ENCODE results near the gene CTPS2.
"Not testable (repeated sequence)": the region's sequence is repeated elsewhere in the genome, so short reads cannot be mapped to it uniquely, and the experiment has no call there.

CTPS2 gene

GRCh38 chrX:16653424-16653823, 59.0 kb downstream of the CTPS2 start:
- no peak for DNase-seq

- DNase-seq = no peak
Measured at GRCh38 chrX:16651391-16652024, 61.0 kb downstream of the CTPS2 start.

- DNase-seq = no peak
Measured at GRCh38 chrX:16649858-16650257, 62.6 kb downstream of the CTPS2 start, which contains the start of gene S100G. Gene S100G (plus strand): TSS chrX:16650158. CDS start chrX:16651007, 849 bp downstream.

- DNase-seq = no peak
Measured at GRCh38 chrX:16646366-16647138, 65.9 kb downstream of the CTPS2 start.

- peak; percentile 86 for DNase-seq
Measured at GRCh38 chrX:16643176-16643575, 69.3 kb downstream of the CTPS2 start.

- DNase-seq = no peak
Measured at GRCh38 chrX:16640823-16641222, 71.6 kb downstream of the CTPS2 start.

GRCh38 chrX:16639966-16640365, 72.5 kb downstream of the CTPS2 start:
- no peak for DNase-seq

- DNase-seq = no peak
Measured at GRCh38 chrX:16638533-16638932, 73.9 kb downstream of the CTPS2 start.

GRCh38 chrX:16635596-16635995, 76.9 kb downstream of the CTPS2 start:
- no peak for DNase-seq

GRCh38 chrX:16635040-16635439, 77.4 kb downstream of the CTPS2 start:
- no peak for DNase-seq

- DNase-seq = no peak
Measured at GRCh38 chrX:16633754-16634153, 78.7 kb downstream of the CTPS2 start.

GRCh38 chrX:16629909-16630308, 82.6 kb downstream of the CTPS2 start:
- DNase-seq = no peak

GRCh38 chrX:16628946-16629595, 83.4 kb downstream of the CTPS2 start:
- no peak for DNase-seq

GRCh38 chrX:16628511-16628910, 84.0 kb downstream of the CTPS2 start:
- DNase-seq = not testable (repeated sequence)

- DNase-seq = no peak
Measured at GRCh38 chrX:16619024-16619423, 93.4 kb downstream of the CTPS2 start.

- DNase-seq = no peak
Measured at GRCh38 chrX:16618422-16618821, 94.0 kb downstream of the CTPS2 start.

GRCh38 chrX:16617382-16617781, 95.1 kb downstream of the CTPS2 start:
- DNase-seq = no peak

GRCh38 chrX:16612257-16612897, 100.1 kb downstream of the CTPS2 start:
- no peak for DNase-seq

GRCh38 chrX:16610654-16611053, 101.8 kb downstream of the CTPS2 start:
- not testable (repeated sequence) for DNase-seq

- peak; percentile 72 for DNase-seq
Measured at GRCh38 chrX:16610121-16610621, 102.3 kb downstream of the CTPS2 start.

GRCh38 chrX:16606142-16606720, 106.2 kb downstream of the CTPS2 start:
- no peak for DNase-seq

- no peak for DNase-seq
Measured at GRCh38 chrX:16604337-16604736, 108.1 kb downstream of the CTPS2 start.

GRCh38 chrX:16603822-16604221, 108.6 kb downstream of the CTPS2 start:
- peak; percentile 7 for DNase-seq

All from fibroblast of skin of abdomen (primary cell).